Measurements from ENCODE around the gene MROH7. TPM values are rescaled to one million over a fixed set of nuclear protein-coding genes. Genes with fewer than 3 reads are reported as not detected.

The MROH7 gene
- total and polyA plus RNA-seq, 9 of the 15 experiments (the other 6 are each of a cell fraction or from before 2014, with no cell fraction given) = not detected

GRCh38 chr1:54614563-54614962, 27.0 kb upstream of the MROH7 start:
- Histone ChIP-seq H3K9me1 (ENCODE audit: control insufficient read depth, insufficient read depth, low read length) (no peaks in the 10 kb centered on the region), H2AFZ (ENCODE audit: low read depth, low read length) (no peak overlapping the region), H3K9me3 (replicated peaks; ENCODE audit: control insufficient read depth, insufficient read depth, low read depth, low read length) (no peaks in the 10 kb centered on the region), H3K4me3 (no peak overlapping the region), H3K27ac (ENCODE audit: extremely low read depth, low read depth, low read length) (no peak overlapping the region), H3K27me3 (ENCODE audit: control insufficient read depth in 2 of 2, insufficient read depth in 2 of 2, low read length in 2 of 2) (peaks cover 44 to 80% of the 10 kb centered on the region in 2 experiments), H3K4me1 (replicated peaks in 1 of 2; ENCODE audit: control insufficient read depth in 2 of 2, insufficient read depth in 2 of 2, low read length in 2 of 2) (peaks cover 0 to 1% of the 10 kb centered on the region in 2 experiments; a peak in 2 of 5 replicates), H3K9ac (ENCODE audit: insufficient read depth in 1 of 2, low read depth in 2 of 2, low read length in 2 of 2) (no peak overlapping the region), H4K20me1 (replicated peaks; ENCODE audit: control insufficient read depth, insufficient read depth, low read length) (no peaks in the 10 kb centered on the region), H3K79me2 (ENCODE audit: control insufficient read depth, insufficient read depth, low read length) (no peaks in the 10 kb centered on the region), H3K36me3 (ENCODE audit: control insufficient read depth, insufficient read depth, low read length) (no peaks in the 10 kb centered on the region), H3K4me2 (ENCODE audit: insufficient read depth, low read length) (no peak overlapping the region)
- in situ Hi-C loops (cut with MboI) = no loop called here
- BruUV-seq (replicated peaks) = no TSS peak
- ChIA-PET POLR2A (no interaction called here), CTCF (ENCODE audit: low intra/inter-chr PET ratio) (no interaction called here)
- DNase-seq (ENCODE audit: extremely low read depth in 1 of 4, low spot score in 3 of 4) (no peak), ATAC-seq (no peak), FAIRE-seq (no peak)
- 3% methylated on average over 8 of the region's 8 CpGs for WGBS (ENCODE audit: insufficient coverage, low coverage, missing lambda C conversion rate)
- TF ChIP-seq ZNF175 (CRISPR knock-in tag; IDR thresholded peaks at IDR 0.05; ENCODE audit: low read depth) = no peak
- TF ChIP-seq RBM39 (optimal IDR thresholded peaks at IDR 0.05; ENCODE audit: low read depth, low read length) = no peak
- no peak for TF ChIP-seq NEUROD1 (IDR thresholded peaks at IDR 0.05; ENCODE audit: borderline replicate concordance, low read depth, low read length, partially characterized antibody)
- TF ChIP-seq HDAC1 (IDR thresholded peaks at IDR 0.05) = no peak
- no peak for TF ChIP-seq PCBP2 (IDR thresholded peaks at IDR 0.05; ENCODE audit: low read depth, low read length, poor library complexity, severe bottlenecking)
- no peak for TF ChIP-seq HEY1 (CRISPR knock-in tag; IDR thresholded peaks at IDR 0.05; ENCODE audit: borderline replicate concordance)
- TF ChIP-seq E2F5 (CRISPR knock-in tag; IDR thresholded peaks at IDR 0.05) = no peak
- no peak for TF ChIP-seq PHF21A (IDR thresholded peaks at IDR 0.05; ENCODE audit: borderline replicate concordance, low read depth)
- no peak for TF ChIP-seq ZBTB33 (CRISPR knock-in tag; IDR thresholded peaks at IDR 0.05)
- TF ChIP-seq RAD51 (IDR thresholded peaks at IDR 0.05; ENCODE audit: borderline replicate concordance, low read depth) = no peak
- TF ChIP-seq CBX2 (IDR thresholded peaks at IDR 0.05; ENCODE audit: insufficient read depth, low read length, poor library complexity, severe bottlenecking) = no peak
- no peak for TF ChIP-seq ZFX (CRISPR knock-in tag; IDR thresholded peaks at IDR 0.05)
- TF ChIP-seq SPI1 (IDR thresholded peaks at IDR 0.05; ENCODE audit: borderline replicate concordance, low read depth, low read length) = no peak
- TF ChIP-seq NR0B1 (IDR thresholded peaks at IDR 0.05; ENCODE audit: partially characterized antibody) = no peak
- intact Hi-C loops (cut with micrococcal nuclease) = no loop called here
